ENCODE measurements around the gene LAP3.

LAP3 gene

GRCh38 chr4:17619416-17620105 lies 42.6 kb downstream of the LAP3 start:
- no peak for DNase-seq (ENCODE audit: low spot score)

GRCh38 chr4:17623451-17624001 lies 46.5 kb downstream of the LAP3 start:
- DNase-seq (ENCODE audit: low spot score) = no peak

- no peak for DNase-seq (ENCODE audit: low spot score)
Observed at GRCh38 chr4:17624821-17625220, 47.8 kb downstream of the LAP3 start.

GRCh38 chr4:17630228-17630627 lies 53.2 kb downstream of the LAP3 start:
- DNase-seq (ENCODE audit: low spot score) = no peak

GRCh38 chr4:17633600-17633999 lies 56.6 kb downstream of the LAP3 start:
- no peak for DNase-seq (ENCODE audit: low spot score)

GRCh38 chr4:17635056-17635455 lies 58.1 kb downstream of the LAP3 start:
- DNase-seq (ENCODE audit: low spot score) = no peak

GRCh38 chr4:17636341-17636695 lies 59.3 kb downstream of the LAP3 start:
- no peak for DNase-seq (ENCODE audit: low spot score)

- peak; percentile 78 for DNase-seq (ENCODE audit: low spot score)
Observed at GRCh38 chr4:17636696-17637622, 60.0 kb downstream of the LAP3 start.

GRCh38 chr4:17639136-17639535 lies 62.1 kb downstream of the LAP3 start:
- no peak for DNase-seq (ENCODE audit: low spot score)

- DNase-seq (ENCODE audit: low spot score) = no peak
Observed at GRCh38 chr4:17642398-17642783, 65.4 kb downstream of the LAP3 start.

- DNase-seq (ENCODE audit: low spot score) = no peak
Observed at GRCh38 chr4:17646693-17647092, 69.7 kb downstream of the LAP3 start.

- DNase-seq (ENCODE audit: low spot score) = no peak
Observed at GRCh38 chr4:17647176-17647806, 70.3 kb downstream of the LAP3 start.

GRCh38 chr4:17647927-17648326 lies 70.9 kb downstream of the LAP3 start:
- DNase-seq (ENCODE audit: low spot score) = no peak

- DNase-seq (ENCODE audit: low spot score) = no peak
Observed at GRCh38 chr4:17650406-17650805, 73.4 kb downstream of the LAP3 start.

- no peak for DNase-seq (ENCODE audit: low spot score)
Observed at GRCh38 chr4:17654701-17655100, 77.7 kb downstream of the LAP3 start.

GRCh38 chr4:17657090-17657489 lies 80.1 kb downstream of the LAP3 start:
- no peak for DNase-seq (ENCODE audit: low spot score)
